Bronchial epithelial cell (primary cell): ENCODE data around the gene NDUFB6. TPM values are rescaled to one million over a fixed set of nuclear protein-coding genes. Genes with fewer than 3 reads are reported as not detected.

ENCODE experiments used
- DNase-seq: peaks from one replicate; pipeline ENCODE4 v3.0.0-alpha.2; 2010; ENCODE audit warnings: low read depth
- FAIRE-seq: peaks from 2 replicates; lab custom pipeline; 2011; peaks lifted over from hg19 to GRCh38; lab: Jason Lieb, UNC
- H3K27me3 ChIP-seq: 2 replicates; pipeline ENCODE4 v1.5.1; 2011; ENCODE audit warnings: low read length; ENCODE audit not compliant: control insufficient read depth, insufficient read depth
- H3K36me3 ChIP-seq: 2 replicates; pipeline ENCODE4 v1.5.1; 2011; ENCODE audit warnings: low read length; ENCODE audit not compliant: control insufficient read depth, insufficient read depth
- H3K4me3 ChIP-seq: 2 replicates; pipeline ENCODE4 v1.5.1; 2011; ENCODE audit warnings: mild to moderate bottlenecking, low read depth, low read length, control low read depth
- total RNA-seq: library from RNA; depleted of rRNA; stranded (reverse); fragments of >200 nt; gene quantifications from 2 replicates; pipeline ENCODE4 v1.2.1, GENCODE V29; 2014
- TF ChIP-seq, protein P1 (sequence below): IDR thresholded peaks from 2 replicates; pipeline ENCODE4 v1.5.1; 2011; ENCODE audit warnings: mild to moderate bottlenecking, moderate library complexity, low read length, control low read depth, inconsistent platforms; ENCODE audit not compliant: insufficient read depth, severe bottlenecking

Gene NDUFB6
- total RNA-seq, 1 donor from 2014 or later = 16.8 TPM

DNA sequence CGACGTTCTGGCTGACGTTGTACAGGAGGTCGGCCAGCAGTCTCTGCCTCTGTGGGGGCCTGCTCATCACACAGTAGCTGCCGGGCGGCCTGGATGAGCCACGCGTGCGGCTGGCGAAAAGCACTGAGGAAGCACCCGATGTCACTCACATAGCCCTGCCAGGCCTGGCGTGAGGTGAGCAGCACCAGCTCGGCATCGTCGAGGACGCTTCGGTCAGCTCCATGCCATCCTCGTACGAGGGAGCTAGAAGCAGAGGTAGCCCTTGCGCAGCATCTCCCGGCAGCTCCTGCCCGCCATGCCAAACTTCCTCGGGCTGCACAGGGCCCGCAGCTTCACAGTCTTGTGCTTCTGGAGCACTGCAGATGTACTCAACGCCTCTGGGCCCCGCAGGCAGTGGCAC, 6.2 kb downstream of the NDUFB6 start:
- no peak for FAIRE-seq
- peaks cover 1% of the 10 kb centered on the region for H3K36me3 ChIP-seq
- no peak for DNase-seq
- TF ChIP-seq, protein P1, sequence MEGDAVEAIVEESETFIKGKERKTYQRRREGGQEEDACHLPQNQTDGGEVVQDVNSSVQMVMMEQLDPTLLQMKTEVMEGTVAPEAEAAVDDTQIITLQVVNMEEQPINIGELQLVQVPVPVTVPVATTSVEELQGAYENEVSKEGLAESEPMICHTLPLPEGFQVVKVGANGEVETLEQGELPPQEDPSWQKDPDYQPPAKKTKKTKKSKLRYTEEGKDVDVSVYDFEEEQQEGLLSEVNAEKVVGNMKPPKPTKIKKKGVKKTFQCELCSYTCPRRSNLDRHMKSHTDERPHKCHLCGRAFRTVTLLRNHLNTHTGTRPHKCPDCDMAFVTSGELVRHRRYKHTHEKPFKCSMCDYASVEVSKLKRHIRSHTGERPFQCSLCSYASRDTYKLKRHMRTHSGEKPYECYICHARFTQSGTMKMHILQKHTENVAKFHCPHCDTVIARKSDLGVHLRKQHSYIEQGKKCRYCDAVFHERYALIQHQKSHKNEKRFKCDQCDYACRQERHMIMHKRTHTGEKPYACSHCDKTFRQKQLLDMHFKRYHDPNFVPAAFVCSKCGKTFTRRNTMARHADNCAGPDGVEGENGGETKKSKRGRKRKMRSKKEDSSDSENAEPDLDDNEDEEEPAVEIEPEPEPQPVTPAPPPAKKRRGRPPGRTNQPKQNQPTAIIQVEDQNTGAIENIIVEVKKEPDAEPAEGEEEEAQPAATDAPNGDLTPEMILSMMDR = no peak
- no peaks in the 10 kb centered on the region for H3K27me3 ChIP-seq
- H3K4me3 ChIP-seq = no peak overlapping the region

DNA sequence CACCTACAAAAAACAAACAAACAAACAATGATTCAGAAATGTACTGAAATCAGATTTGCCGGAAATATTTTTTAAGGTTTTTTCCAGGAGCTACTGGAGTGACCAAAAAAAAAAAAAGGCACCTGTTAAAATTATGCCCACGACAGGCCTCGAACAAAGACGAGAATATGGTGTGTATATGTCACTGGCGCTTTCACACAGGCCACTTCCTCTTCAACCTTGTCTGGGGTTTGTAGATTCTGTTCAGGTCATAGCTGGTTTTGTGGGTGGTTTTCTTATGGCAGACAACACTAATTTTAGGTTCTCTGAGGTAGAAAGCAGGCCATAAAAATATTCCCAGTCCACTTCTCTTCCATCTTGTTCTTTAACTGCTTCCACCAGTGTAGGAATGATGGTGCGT, 7.0 kb downstream of the NDUFB6 start:
- no peak for DNase-seq
- H3K27me3 ChIP-seq = no peaks in the 10 kb centered on the region
- H3K4me3 ChIP-seq = no peak overlapping the region
- FAIRE-seq = no peak
- H3K36me3 ChIP-seq = peaks cover 1% of the 10 kb centered on the region
- TF ChIP-seq, protein P1 = no peak

DNA sequence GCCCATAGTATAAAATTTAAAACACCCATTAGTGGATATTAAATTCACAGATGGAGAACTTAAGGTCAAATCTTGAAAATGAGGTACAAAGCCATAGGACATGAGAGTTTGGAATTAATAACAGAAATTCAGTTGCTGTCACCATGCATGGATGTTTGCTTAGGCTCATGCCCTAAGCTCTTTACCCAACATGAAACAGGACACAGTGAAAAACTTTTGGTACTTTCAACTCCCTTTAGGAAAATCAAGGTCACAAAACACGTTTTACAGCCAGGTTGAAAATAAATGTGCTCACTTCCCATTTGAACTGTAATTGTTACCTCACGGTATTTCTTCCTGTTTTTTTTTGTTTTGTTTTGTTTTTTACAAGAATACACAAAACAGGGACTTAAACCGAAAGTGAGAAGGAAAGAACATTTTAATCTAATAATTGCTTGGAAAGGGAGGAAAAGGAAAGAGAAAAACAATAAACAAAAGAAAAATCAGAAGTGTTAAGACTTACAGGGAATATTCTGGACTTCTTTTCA, 14.5 kb downstream of the NDUFB6 start:
- Histone ChIP-seq H3K27me3 (no peaks in the 10 kb centered on the region), H3K36me3 (no peaks in the 10 kb centered on the region), H3K4me3 (no peak overlapping the region)
- TF ChIP-seq, protein P1 = no peak
- FAIRE-seq (no peak), DNase-seq (no peak)

DNA sequence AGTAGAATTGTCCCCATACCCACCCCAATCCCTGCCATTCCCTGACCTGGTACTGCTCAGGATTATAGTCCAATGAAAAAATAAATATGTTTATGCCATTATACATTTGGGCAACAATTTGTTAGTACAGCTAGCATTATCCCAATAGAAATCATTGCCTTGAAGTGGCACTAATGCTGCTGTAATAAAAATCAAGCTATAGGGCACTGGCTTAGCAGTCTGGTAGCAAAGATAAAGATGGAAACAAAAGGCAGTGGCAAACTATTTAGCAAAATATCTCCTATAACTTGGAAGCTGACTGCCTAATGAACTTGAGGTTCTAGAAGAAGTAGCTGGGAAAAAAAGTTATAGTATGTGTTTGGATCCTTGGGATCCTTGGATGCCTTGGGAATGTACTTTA, 18.4 kb downstream of the NDUFB6 start:
- FAIRE-seq = no peak
- no peak overlapping the region for H3K4me3 ChIP-seq
- H3K27me3 ChIP-seq = no peaks in the 10 kb centered on the region

DNA sequence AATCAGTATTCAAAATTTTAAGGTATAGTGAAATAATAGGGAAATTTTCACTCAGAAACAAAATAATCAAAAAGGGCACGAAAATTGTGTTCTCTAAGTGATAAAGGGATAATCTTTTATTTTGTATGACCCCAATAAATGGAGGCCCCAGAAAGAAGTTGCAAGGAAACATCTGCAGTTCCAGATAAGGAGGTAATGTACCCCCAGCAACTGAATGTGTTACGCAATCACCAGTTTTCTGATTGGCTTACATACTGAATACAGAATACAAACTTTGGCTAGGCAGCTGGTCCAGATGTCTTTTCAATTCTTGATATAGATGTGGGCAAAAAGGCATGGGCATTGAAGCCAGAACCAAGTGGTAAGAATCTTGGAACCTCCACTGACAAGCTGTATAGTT, 18.9 kb downstream of the NDUFB6 start:
- H3K4me3 ChIP-seq = no peak overlapping the region
- FAIRE-seq (no peak), DNase-seq (no peak)
- H3K36me3 ChIP-seq = no peaks in the 10 kb centered on the region
- TF ChIP-seq, protein P1 = no peak
- no peaks in the 10 kb centered on the region for H3K27me3 ChIP-seq

More for the DNA sequence above, 18.4 kb downstream of the NDUFB6 start:
- no peak for DNase-seq
- H3K36me3 ChIP-seq = no peaks in the 10 kb centered on the region
- TF ChIP-seq, protein P1 = no peak
